ENCODE data around the gene PRRC1.

DNA sequence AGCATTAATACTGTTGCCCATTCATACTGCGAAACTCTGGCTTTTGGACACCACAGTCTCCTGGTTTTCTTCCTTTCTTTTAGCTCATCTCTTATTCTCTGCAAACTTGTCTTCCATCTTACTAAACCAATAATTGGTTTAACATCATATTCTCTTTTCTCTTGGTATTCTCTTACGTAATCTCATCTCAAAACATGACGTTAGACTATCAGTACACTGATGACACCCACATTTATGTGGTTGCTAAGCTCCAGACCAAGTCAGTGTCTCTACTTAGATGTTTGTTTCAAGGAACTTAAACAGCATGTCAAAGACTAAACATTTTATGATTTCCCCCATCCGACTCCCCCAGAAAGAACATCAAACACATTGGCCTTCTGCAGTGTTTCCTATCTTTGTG lies 2.1 kb downstream of the PRRC1 start:
- TF ChIP-seq, protein P1, sequence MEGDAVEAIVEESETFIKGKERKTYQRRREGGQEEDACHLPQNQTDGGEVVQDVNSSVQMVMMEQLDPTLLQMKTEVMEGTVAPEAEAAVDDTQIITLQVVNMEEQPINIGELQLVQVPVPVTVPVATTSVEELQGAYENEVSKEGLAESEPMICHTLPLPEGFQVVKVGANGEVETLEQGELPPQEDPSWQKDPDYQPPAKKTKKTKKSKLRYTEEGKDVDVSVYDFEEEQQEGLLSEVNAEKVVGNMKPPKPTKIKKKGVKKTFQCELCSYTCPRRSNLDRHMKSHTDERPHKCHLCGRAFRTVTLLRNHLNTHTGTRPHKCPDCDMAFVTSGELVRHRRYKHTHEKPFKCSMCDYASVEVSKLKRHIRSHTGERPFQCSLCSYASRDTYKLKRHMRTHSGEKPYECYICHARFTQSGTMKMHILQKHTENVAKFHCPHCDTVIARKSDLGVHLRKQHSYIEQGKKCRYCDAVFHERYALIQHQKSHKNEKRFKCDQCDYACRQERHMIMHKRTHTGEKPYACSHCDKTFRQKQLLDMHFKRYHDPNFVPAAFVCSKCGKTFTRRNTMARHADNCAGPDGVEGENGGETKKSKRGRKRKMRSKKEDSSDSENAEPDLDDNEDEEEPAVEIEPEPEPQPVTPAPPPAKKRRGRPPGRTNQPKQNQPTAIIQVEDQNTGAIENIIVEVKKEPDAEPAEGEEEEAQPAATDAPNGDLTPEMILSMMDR (conservative IDR thresholded peaks at IDR 0.05; ENCODE audit: low read depth, low read length): no peak
- no peak for TF ChIP-seq EZH2 (IDR thresholded peaks at IDR 0.05; ENCODE audit: borderline replicate concordance, low read depth, low read length, poor library complexity, severe bottlenecking)

Data from A673 (cell line).